Common myeloid progenitor, CD34-positive (primary cell): ENCODE results near the gene CXCR4.

Experiments
- CTCF ChIA-PET: fragments of 350-600 bp; sonication (Branson Sonifier 250); formaldehyde crosslinking; loops from one replicate; lab custom pipeline; 2021; ENCODE audit warnings: antibody characterized with exemption; lab: Charles Lee
- POLR2A ChIA-PET: fragments of 350-600 bp; sonication (Branson Sonifier 250); formaldehyde crosslinking; loops from one replicate; lab custom pipeline; 2021; ENCODE audit warnings: antibody characterized with exemption; lab: Charles Lee
- DNase-seq, 3 donors: peaks; one replicate each; pipeline versions ENCODE4 v3.0.0 to v3.0.0-alpha.2; 2013
- H3K27ac ChIP-seq, 2 experiments: 1 replicate in 1 of 2; 2 replicates in 1 of 2; pipeline ENCODE4 v1.7.0; 2013; ENCODE audit warnings: inconsistent platforms in 2 of 2, low read length in 2 of 2, mild to moderate bottlenecking in 2 of 2, low read depth in 1 of 2, moderate library complexity in 1 of 2; ENCODE audit not compliant: severe bottlenecking in 2 of 2, insufficient read depth in 1 of 2, poor library complexity in 1 of 2
- H3K27me3 ChIP-seq, 5 experiments: replicated peaks in 2 of 5; 1 replicate in 3 of 5; 2 replicates in 2 of 5; pipeline versions ENCODE4 v1.6.1 to v1.7.0; 2013; ENCODE audit warnings: low read length in 4 of 5, mild to moderate bottlenecking in 2 of 5, moderate library complexity in 2 of 5, inconsistent platforms in 1 of 5; ENCODE audit not compliant: insufficient read depth in 5 of 5, control insufficient read depth in 4 of 5
- H3K36me3 ChIP-seq, 4 experiments: 1 replicate in 2 of 4; 2 replicates in 2 of 4; pipeline versions ENCODE4 v1.6.1 to v1.7.0; 2013; ENCODE audit warnings: low read length in 3 of 4, control low read depth in 1 of 4, mild to moderate bottlenecking in 1 of 4; ENCODE audit not compliant: control insufficient read depth in 4 of 4, insufficient read depth in 4 of 4
- H3K4me1 ChIP-seq, 4 experiments: 1 replicate in 3 of 4; 2 replicates in 1 of 4; pipeline versions ENCODE4 v1.6.1 to v1.7.1; 2013; ENCODE audit warnings: low read length in 3 of 4, mild to moderate bottlenecking in 3 of 4, control low read depth in 1 of 4, inconsistent platforms in 1 of 4, moderate library complexity in 1 of 4; ENCODE audit not compliant: control insufficient read depth in 4 of 4, insufficient read depth in 4 of 4; ENCODE audit errors: control extremely low read depth in 1 of 4
- H3K4me3 ChIP-seq, 7 experiments: 1 replicate in 4 of 7; 2 replicates in 3 of 7; pipeline versions ENCODE4 v1.5.1 to v1.7.0; 2013; ENCODE audit warnings: mild to moderate bottlenecking in 7 of 7, low read length in 6 of 7, moderate library complexity in 6 of 7, inconsistent platforms in 2 of 7, low read depth in 2 of 7, control low read depth in 1 of 7; ENCODE audit not compliant: insufficient read depth in 4 of 7, control insufficient read depth in 1 of 7; ENCODE audit errors: extremely low read depth in 1 of 7
- H3K9me3 ChIP-seq, 5 experiments: 1 replicate in 4 of 5; 2 replicates in 1 of 5; pipeline versions ENCODE4 v1.6.1 to v1.7.1; 2013; ENCODE audit warnings: low read length in 4 of 5, mild to moderate bottlenecking in 2 of 5, inconsistent platforms in 1 of 5, low read depth in 1 of 5, moderate library complexity in 1 of 5; ENCODE audit not compliant: control insufficient read depth in 4 of 5, insufficient read depth in 2 of 5; ENCODE audit errors: control extremely low read depth in 1 of 5
- WGBS: methylation state at CpG from one replicate; pipeline ENCODE4 v1.1.5; 2013; ENCODE audit not compliant: insufficient coverage; 5-methylcytosine and 5-hydroxymethylcytosine counted together

Gene CXCR4

DNA sequence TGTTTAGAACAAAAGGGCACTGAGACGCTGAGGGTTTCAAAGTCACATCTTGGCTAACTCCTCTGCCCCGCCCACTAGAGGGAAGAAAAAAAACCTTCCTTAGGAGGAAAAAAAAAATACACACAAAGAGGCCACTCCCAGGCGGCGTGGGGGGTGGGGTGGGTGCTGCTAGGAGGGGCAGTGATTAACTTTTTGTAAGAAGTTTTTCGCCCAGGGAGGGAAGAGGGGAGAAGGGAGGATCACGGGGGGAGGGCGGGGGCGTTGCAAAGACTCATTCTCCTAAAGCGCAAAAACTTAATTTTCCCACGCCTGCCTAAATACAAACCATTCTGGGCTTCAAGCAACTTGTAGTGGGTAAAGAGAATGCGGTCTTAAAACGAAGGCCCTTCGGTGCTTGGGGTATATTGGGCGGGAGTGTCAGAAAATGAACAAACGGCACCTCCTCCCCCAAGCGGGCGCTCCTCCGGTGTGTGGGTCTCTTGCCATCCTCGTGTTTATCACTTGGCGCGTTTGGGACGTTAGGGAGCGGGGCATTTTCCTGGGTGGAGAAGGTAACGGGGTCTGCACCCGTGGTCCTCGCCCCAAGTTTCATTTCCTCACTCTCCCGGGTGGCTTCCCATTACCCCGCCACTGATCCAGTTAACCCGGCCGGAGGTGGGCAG lies 1.7 kb downstream of the CXCR4 start:
- Histone ChIP-seq H3K4me1 (peaks cover 30 to 46% (median 41%) of the 10 kb centered on the region in 4 experiments), H3K27me3 (no peaks in the 10 kb centered on the region), H3K36me3 (peaks cover 13 to 25% (median 19%) of the 10 kb centered on the region in 4 experiments), H3K4me3 (peak overlapping the region; percentile 61 to 91 (median 85)), H3K27ac (peak overlapping the region; percentile 42 to 76), H3K9me3 (no peaks in the 10 kb centered on the region)
- WGBS, result 0% methylated on average over 13 of the region's 30 CpGs
- ChIA-PET POLR2A (interaction anchor here (0.7 to 1.6 kb wide), 6 partner anchors 20 to 121 kb away, joined by 3 to 11 read pairs (median 5); no protein-coding TSS in a partner anchor), CTCF (interaction anchor here (0.9 to 1.0 kb wide), 2 partner anchors 21 to 131 kb away, joined by 3 read pairs; partner anchors contain the start of gene DARS1)
- peak; percentile 80 for DNase-seq

DNA sequence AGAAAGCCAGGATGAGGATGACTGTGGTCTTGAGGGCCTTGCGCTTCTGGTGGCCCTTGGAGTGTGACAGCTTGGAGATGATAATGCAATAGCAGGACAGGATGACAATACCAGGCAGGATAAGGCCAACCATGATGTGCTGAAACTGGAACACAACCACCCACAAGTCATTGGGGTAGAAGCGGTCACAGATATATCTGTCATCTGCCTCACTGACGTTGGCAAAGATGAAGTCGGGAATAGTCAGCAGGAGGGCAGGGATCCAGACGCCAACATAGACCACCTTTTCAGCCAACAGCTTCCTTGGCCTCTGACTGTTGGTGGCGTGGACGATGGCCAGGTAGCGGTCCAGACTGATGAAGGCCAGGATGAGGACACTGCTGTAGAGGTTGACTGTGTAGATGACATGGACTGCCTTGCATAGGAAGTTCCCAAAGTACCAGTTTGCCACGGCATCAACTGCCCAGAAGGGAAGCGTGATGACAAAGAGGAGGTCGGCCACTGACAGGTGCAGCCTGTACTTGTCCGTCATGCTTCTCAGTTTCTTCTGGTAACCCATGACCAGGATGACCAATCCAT lies 2.7 kb downstream of the CXCR4 start:
- H3K27me3 ChIP-seq, result no peaks in the 10 kb centered on the region
- H3K36me3 ChIP-seq, result peaks cover 13 to 25% (median 19%) of the 10 kb centered on the region in 4 experiments
- CTCF ChIA-PET, result interaction anchor here (1.4 to 1.9 kb wide), 3 partner anchors 21 to 269 kb away, joined by 4 to 15 read pairs (median 5); no protein-coding TSS in a partner anchor
- peaks cover 31 to 48% (median 41%) of the 10 kb centered on the region in 4 experiments for H3K4me1 ChIP-seq
- no peak for DNase-seq
- H3K4me3 ChIP-seq, result peak overlapping the region in 6 of 7 experiments; percentile 81 to 91 (median 86)
- no peaks in the 10 kb centered on the region for H3K9me3 ChIP-seq
- POLR2A ChIA-PET, result interaction anchor here (1.1 kb wide), 1 partner anchor 129 kb away, joined by 3 read pairs; the partner anchor contains the start of gene DARS1
- WGBS, result 83% methylated on average over 7 of the region's 12 CpGs
- no peak overlapping the region for H3K27ac ChIP-seq

GRCh38 chr2:136114382-136114781 lies 3.6 kb downstream of the CXCR4 start:
- Histone ChIP-seq H3K27ac (no peak overlapping the region), H3K27me3 (no peaks in the 10 kb centered on the region), H3K36me3 (peaks cover 13 to 25% (median 19%) of the 10 kb centered on the region in 4 experiments), H3K4me3 (peak overlapping the region in 2 of 7 experiments; percentile 30 to 89), H3K4me1 (peaks cover 27 to 42% (median 38%) of the 10 kb centered on the region in 4 experiments), H3K9me3 (no peaks in the 10 kb centered on the region)
- peak in 2 of 3 donors; percentile 56 to 72 for DNase-seq
- 25% methylated on average over 4 of the region's 6 CpGs for WGBS
- CTCF ChIA-PET, result interaction anchor here (1.1 to 1.9 kb wide), 4 partner anchors 22 to 270 kb away, joined by 3 to 15 read pairs (median 4); no protein-coding TSS in a partner anchor
- POLR2A ChIA-PET, result interaction anchor here (1.1 kb wide), 1 partner anchor 128 kb away, joined by 3 read pairs; the partner anchor contains the start of gene DARS1

DNA sequence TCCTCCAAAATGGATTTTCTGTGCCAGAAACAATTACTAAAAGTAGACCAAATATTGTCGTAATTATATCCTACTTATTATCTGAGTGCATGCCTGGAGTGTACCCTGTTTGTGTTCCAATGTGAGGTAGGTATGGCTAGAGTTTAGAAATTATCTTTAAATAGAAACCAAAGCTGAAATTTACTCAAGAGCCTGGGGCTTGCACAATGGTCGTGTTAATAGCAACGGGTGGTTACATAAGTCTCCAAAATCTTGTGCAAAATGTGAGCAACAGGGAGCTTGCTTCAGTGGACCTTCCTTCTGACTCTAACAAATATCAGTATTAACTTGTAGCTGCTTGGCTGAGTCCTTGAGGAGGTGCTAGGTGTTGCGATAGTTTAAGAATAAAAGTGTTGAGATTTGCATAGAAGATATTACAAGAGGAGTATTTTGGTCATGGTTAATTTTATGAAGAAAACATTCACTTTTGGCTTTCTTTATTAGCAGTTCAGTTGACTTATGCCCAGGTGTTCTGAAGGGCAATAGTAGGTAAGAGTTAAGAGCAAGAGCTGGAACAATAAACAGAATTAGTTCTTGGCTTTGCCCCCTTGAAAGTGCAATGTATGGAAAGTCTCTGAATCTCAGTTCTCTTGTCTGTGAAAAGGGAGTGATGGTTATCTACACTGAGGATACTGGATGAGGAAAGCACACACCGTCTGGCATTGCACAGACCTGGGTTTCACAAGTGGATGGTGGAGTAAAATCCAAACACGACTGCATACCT lies 4.6 kb downstream of the CXCR4 start:
- Histone ChIP-seq H3K4me3 (peak overlapping the region in 1 of 7 experiments; percentile 89), H3K27me3 (no peaks in the 10 kb centered on the region), H3K9me3 (no peaks in the 10 kb centered on the region), H3K36me3 (peaks cover 13 to 25% (median 19%) of the 10 kb centered on the region in 4 experiments), H3K4me1 (peaks cover 24 to 34% (median 30%) of the 10 kb centered on the region in 4 experiments), H3K27ac (no peak overlapping the region)
- 75% methylated on average over 1 of the region's 6 CpGs for WGBS
- POLR2A ChIA-PET, result no interaction called here
- CTCF ChIA-PET, result no interaction called here
- DNase-seq, result no peak

DNA sequence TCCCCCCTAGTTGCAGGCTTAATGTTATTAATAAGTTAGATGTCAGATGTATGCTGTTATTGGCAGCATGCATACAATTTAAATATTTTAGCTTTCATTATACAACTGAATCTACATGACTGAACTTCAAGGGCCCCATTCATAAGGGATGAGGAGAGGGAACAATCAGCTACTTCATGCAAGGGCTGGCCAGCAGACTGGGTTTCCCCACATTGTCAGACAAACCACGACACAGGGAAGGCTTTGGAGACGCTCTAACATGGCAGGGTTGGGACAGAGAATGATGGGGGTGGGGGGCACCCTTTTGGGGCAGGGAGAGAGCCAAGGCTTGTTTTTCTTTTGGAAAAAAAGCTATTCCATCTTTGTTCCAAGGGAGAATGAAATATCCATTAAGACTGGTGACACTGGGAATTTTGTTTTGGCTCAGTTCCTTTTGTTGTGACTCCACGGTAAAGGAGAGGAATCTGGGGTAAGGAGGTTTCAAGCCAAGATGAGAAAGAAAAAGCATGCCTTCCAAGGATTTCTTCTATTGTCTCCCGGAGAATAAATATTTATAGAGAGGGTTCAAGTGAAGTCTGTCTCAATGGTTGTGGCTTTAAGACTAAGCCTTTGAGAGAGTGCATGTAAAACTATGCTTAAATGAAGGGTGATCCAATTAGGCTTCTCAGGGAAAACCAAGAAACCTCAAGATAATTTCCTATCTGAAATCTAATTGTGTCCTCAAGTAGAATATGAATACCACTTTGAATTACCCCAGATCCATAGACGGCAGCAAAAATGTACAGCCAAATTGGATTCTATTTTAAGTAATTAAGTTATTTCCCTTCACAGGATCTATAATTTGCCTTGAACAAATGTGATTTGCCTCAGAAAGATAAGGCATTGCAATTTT lies 5.4 kb downstream of the CXCR4 start:
- ChIA-PET CTCF (interaction anchor here (0.6 to 0.8 kb wide), 2 partner anchors 25 to 228 kb away, joined by 3 read pairs; no protein-coding TSS in a partner anchor), POLR2A (no interaction called here)
- Histone ChIP-seq H3K9me3 (no peaks in the 10 kb centered on the region), H3K27ac (no peak overlapping the region), H3K27me3 (no peaks in the 10 kb centered on the region), H3K36me3 (peaks cover 13 to 25% (median 19%) of the 10 kb centered on the region in 4 experiments), H3K4me1 (peaks cover 24 to 31% (median 27%) of the 10 kb centered on the region in 4 experiments), H3K4me3 (no peak overlapping the region)
- no peak for DNase-seq
- WGBS, result 93% methylated on average over 4 of the region's 5 CpGs

DNA sequence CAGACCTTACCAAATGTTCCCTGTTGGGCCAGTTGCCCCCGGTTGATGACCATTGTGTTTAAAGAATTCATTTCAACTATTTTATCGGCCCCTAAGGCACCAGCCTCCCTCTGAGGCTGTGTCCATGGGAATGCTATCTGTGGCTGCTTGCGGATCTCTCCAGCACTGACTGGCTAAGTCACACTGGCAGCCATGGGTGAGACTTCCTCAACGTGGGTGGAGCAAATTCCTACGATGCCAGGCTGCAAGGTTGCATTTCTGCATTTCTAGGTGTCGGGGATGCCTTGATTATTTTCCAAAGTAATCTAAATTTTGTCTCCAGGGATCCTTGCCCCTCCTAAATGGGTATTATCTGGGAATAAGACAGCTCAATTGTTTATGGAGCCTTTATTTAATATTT lies 6.2 kb downstream of the CXCR4 start:
- Histone ChIP-seq H3K9me3 (no peaks in the 10 kb centered on the region), H3K4me1 (peaks cover 18 to 31% (median 22%) of the 10 kb centered on the region in 4 experiments), H3K27me3 (no peaks in the 10 kb centered on the region), H3K27ac (no peak overlapping the region), H3K4me3 (no peak overlapping the region), H3K36me3 (peaks cover 13 to 25% (median 19%) of the 10 kb centered on the region in 4 experiments)
- ChIA-PET POLR2A (no interaction called here), CTCF (interaction anchor here (0.8 to 1.2 kb wide), 2 partner anchors 24 to 57 kb away, joined by 3 read pairs; no protein-coding TSS in a partner anchor)
- DNase-seq, result no peak
- WGBS, result 100% methylated on average over 5 of the region's 6 CpGs
